Measurements from ENCODE around the gene ACIN1. TPM values are rescaled to one million over a fixed set of nuclear protein-coding genes. Genes with fewer than 3 reads are reported as not detected.
A peak's percentile ranks its signal among the peaks of the same experiment; 100 is the strongest.

The ACIN1 gene
- total and polyA plus RNA-seq, 9 donors = 83.3 to 165 (median 135) TPM

- Histone ChIP-seq H3K27ac (peak overlapping the region; percentile 92 to 94), H3K36me3 (no peaks in the 10 kb centered on the region), H3K9me3 (no peaks in the 10 kb centered on the region), H3K4me3 (peak overlapping the region; percentile 97), H3K27me3 (no peaks in the 10 kb centered on the region), H3K4me1 (ENCODE audit: insufficient read depth) (peaks cover 7% of the 10 kb centered on the region)
- WGBS, 3 donors = 1 to 2% (median 1%) methylated on average over 14 of the region's 14 CpGs
- TF ChIP-seq CTCF (IDR thresholded peaks at IDR 0.05) = no peak
- no peak for TF ChIP-seq POLR2A (IDR thresholded peaks at IDR 0.05)
- TF ChIP-seq EP300 (IDR thresholded peaks at IDR 0.05) = no peak
- intact Hi-C loops (cut with DNase I) = no loop called here
- DNase-seq = no peak
These were observed 808 bp downstream of the ACIN1 start for GRCh38 chr14:23093991-23094665.

GRCh38 chr14:23093526-23093925 is 1.4 kb downstream of the ACIN1 start:
- Histone ChIP-seq H3K27ac (no peak overlapping the region), H3K27me3 (no peaks in the 10 kb centered on the region), H3K4me3 (peak overlapping the region; percentile 97), H3K36me3 (no peaks in the 10 kb centered on the region), H3K9me3 (no peaks in the 10 kb centered on the region), H3K4me1 (ENCODE audit: insufficient read depth) (peaks cover 7% of the 10 kb centered on the region)
- WGBS, 3 donors = 62 to 73% (median 71%) methylated on average over 2 of the region's 2 CpGs
- intact Hi-C loops (cut with DNase I) = no loop called here
- DNase-seq = no peak
- no peak for TF ChIP-seq EP300 (IDR thresholded peaks at IDR 0.05)

GRCh38 chr14:23093104-23093503 is 1.8 kb downstream of the ACIN1 start:
- DNase-seq = no peak
- no peaks in the 10 kb centered on the region for H3K27me3 ChIP-seq
- H3K4me3 ChIP-seq = no peak overlapping the region
- WGBS, 3 donors = 55 to 62% (median 59%) methylated on average over 2 of the region's 2 CpGs
- intact Hi-C loops (cut with DNase I) = no loop called here
- TF ChIP-seq POLR2A (IDR thresholded peaks at IDR 0.05) (no peak), EP300 (IDR thresholded peaks at IDR 0.05) (no peak), CTCF (IDR thresholded peaks at IDR 0.05) (no peak)
- no peak overlapping the region for H3K27ac ChIP-seq
- no peaks in the 10 kb centered on the region for H3K36me3 ChIP-seq
- peaks cover 7% of the 10 kb centered on the region for H3K4me1 ChIP-seq (ENCODE audit: insufficient read depth)
- H3K9me3 ChIP-seq = no peaks in the 10 kb centered on the region

DNA sequence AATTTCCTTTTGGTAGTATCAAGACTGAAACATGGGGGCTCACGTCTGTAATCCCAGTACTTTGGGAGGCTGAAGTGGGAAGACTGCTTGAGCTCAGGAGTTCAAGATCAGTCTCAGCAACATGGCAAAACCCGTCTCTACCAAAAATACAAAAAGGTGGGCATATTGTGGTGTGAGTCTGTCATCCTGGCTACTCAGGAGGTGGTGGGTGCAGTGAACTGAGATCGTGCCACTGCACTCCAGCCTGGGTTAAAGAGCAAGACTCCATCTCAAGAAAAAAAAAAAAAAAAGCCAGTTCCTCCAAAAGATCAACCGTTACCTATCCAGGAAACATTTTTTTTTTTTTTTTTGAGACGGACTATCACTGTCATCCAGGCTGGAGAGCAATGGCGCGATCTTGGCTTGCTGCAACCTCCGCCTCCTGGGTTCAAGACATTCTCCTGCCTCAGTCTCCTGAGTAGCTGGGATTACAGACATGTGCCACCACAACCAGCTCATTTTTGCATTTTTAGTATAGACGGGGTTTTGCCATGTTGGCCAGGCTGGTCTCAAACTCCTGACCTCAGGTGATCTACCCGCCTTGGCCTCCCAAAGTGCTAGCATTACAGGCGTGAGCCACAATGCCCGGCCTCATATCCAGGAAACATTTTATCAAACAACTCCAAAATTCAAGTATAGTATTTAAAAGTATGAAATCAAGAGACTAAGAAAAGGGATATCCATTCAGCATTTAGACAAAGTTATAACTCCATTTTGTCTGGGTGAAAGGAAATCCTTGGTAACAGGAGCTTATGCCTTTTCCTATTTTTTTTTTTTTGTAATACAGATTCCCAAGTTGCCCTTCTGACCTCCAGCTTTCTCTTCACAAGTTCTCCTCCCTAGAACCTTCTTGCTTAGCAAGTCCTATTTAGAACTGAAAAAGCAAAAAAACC is 3.4 kb downstream of the ACIN1 start:
- TF ChIP-seq EP300 (IDR thresholded peaks at IDR 0.05) (no peak), POLR2A (IDR thresholded peaks at IDR 0.05) (no peak), CTCF (IDR thresholded peaks at IDR 0.05) (no peak)
- intact Hi-C loops (cut with DNase I) = no loop called here
- DNase-seq = no peak
- Histone ChIP-seq H3K27ac (no peak overlapping the region), H3K4me3 (no peak overlapping the region), H3K36me3 (no peaks in the 10 kb centered on the region), H3K27me3 (no peaks in the 10 kb centered on the region), H3K9me3 (no peaks in the 10 kb centered on the region), H3K4me1 (ENCODE audit: insufficient read depth) (peaks cover 4% of the 10 kb centered on the region)
- 80 to 86% (median 82%) methylated on average over 12 of the region's 12 CpGs for WGBS, 3 donors

- Histone ChIP-seq H3K4me3 (no peak overlapping the region), H3K4me1 (ENCODE audit: insufficient read depth) (peaks cover 3% of the 10 kb centered on the region), H3K9me3 (no peaks in the 10 kb centered on the region), H3K27me3 (no peaks in the 10 kb centered on the region), H3K36me3 (no peaks in the 10 kb centered on the region), H3K27ac (no peak overlapping the region)
- no peak for DNase-seq
- 41 to 53% (median 51%) methylated on average over 4 of the region's 4 CpGs for WGBS, 3 donors
- TF ChIP-seq POLR2A (IDR thresholded peaks at IDR 0.05) (no peak), CTCF (IDR thresholded peaks at IDR 0.05) (no peak), EP300 (IDR thresholded peaks at IDR 0.05) (no peak)
- intact Hi-C loops (cut with DNase I) = no loop called here
These were observed 4.7 kb downstream of the ACIN1 start for GRCh38 chr14:23090254-23090636.

All from ovary (tissue), 9 donors.